HEK293 (cell line): ENCODE data around the gene IFNLR1.

Experiments
- AEBP2 ChIP-seq: fragments of 450-650 bp; formaldehyde crosslinking; IDR thresholded peaks from 2 replicates; pipeline ENCODE4 v1.5.1; 2016; ENCODE audit warnings: missing biosample characterization, missing genetic modification characterization, borderline replicate concordance
- HIC1 ChIP-seq: fragments of 450-650 bp; formaldehyde crosslinking; IDR thresholded peaks from 2 replicates; pipeline ENCODE4 v1.5.1; 2016; ENCODE audit warnings: missing biosample characterization, missing genetic modification characterization
- HOXC10 ChIP-seq: sonication (generic); formaldehyde crosslinking; IDR thresholded peaks from 2 replicates; pipeline ENCODE4 v1.8.1; 2023; ENCODE audit warnings: mild to moderate bottlenecking, missing genetic modification reagents
- HOXD13 ChIP-seq: sonication (generic); formaldehyde crosslinking; IDR thresholded peaks from 2 replicates; pipeline ENCODE4 v1.8.0; 2022; ENCODE audit warnings: missing genetic modification reagents, borderline replicate concordance
- KLF17 ChIP-seq: fragments of 450-650 bp; formaldehyde crosslinking; IDR thresholded peaks from 2 replicates; pipeline ENCODE4 v1.5.1; 2016; ENCODE audit warnings: missing biosample characterization, missing genetic modification characterization
- KLF7 ChIP-seq: fragments of 450-650 bp; formaldehyde crosslinking; IDR thresholded peaks from 2 replicates; pipeline ENCODE4 v1.5.1; 2016; ENCODE audit warnings: missing biosample characterization, missing genetic modification characterization, borderline replicate concordance
- MYNN ChIP-seq: fragments of 450-650 bp; formaldehyde crosslinking; IDR thresholded peaks from 2 replicates; pipeline ENCODE4 v1.5.1; 2016; ENCODE audit warnings: missing biosample characterization, missing genetic modification characterization, borderline replicate concordance
- SP2 ChIP-seq: fragments of 450-650 bp; formaldehyde crosslinking; IDR thresholded peaks from 2 replicates; pipeline ENCODE4 v1.5.1; 2016; ENCODE audit warnings: missing biosample characterization, missing genetic modification characterization
- SP7 ChIP-seq: fragments of 450-650 bp; formaldehyde crosslinking; IDR thresholded peaks from 2 replicates; pipeline ENCODE4 v1.5.1; 2016; ENCODE audit warnings: missing biosample characterization, missing genetic modification characterization
- YY2 ChIP-seq: fragments of 450-650 bp; formaldehyde crosslinking; IDR thresholded peaks from 2 replicates; pipeline ENCODE4 v1.5.1; 2016; ENCODE audit warnings: missing biosample characterization, missing genetic modification characterization
- ZBTB17 ChIP-seq: fragments of 450-650 bp; formaldehyde crosslinking; IDR thresholded peaks from 2 replicates; pipeline ENCODE4 v1.5.1; 2016; ENCODE audit warnings: missing biosample characterization, missing genetic modification characterization
- ZBTB48 ChIP-seq: fragments of 450-650 bp; formaldehyde crosslinking; IDR thresholded peaks from 2 replicates; pipeline ENCODE4 v1.5.1; 2016; ENCODE audit warnings: missing biosample characterization, missing genetic modification characterization
- ZEB2 ChIP-seq: fragments of 450-650 bp; formaldehyde crosslinking; IDR thresholded peaks from 2 replicates; pipeline ENCODE4 v1.5.1; 2016; ENCODE audit warnings: missing biosample characterization, missing genetic modification characterization
- ZNF112 ChIP-seq: fragments of 450-650 bp; formaldehyde crosslinking; IDR thresholded peaks from 2 replicates; pipeline ENCODE4 v1.5.0; 2017; ENCODE audit warnings: missing biosample characterization, missing genetic modification characterization
- ZNF121 ChIP-seq: fragments of 450-650 bp; formaldehyde crosslinking; IDR thresholded peaks from 2 replicates; pipeline ENCODE4 v1.5.1; 2016; ENCODE audit warnings: missing biosample characterization, missing genetic modification characterization
- ZNF138 ChIP-seq: fragments of 450-650 bp; formaldehyde crosslinking; IDR thresholded peaks from 2 replicates; pipeline ENCODE4 v1.5.1; 2016; ENCODE audit warnings: missing biosample characterization, missing genetic modification characterization, borderline replicate concordance
- ZNF174 ChIP-seq: fragments of 450-650 bp; formaldehyde crosslinking; IDR thresholded peaks from 2 replicates; pipeline ENCODE4 v1.5.0; 2017; ENCODE audit warnings: missing biosample characterization, mild to moderate bottlenecking, missing genetic modification characterization
- ZNF19 ChIP-seq: fragments of 450-650 bp; formaldehyde crosslinking; IDR thresholded peaks from 2 replicates; pipeline ENCODE4; 2016; ENCODE audit warnings: missing biosample characterization, missing genetic modification characterization, low read depth
- ZNF2 ChIP-seq: fragments of 450-650 bp; formaldehyde crosslinking; IDR thresholded peaks from 2 replicates; pipeline ENCODE4 v1.5.1; 2016; ENCODE audit warnings: missing biosample characterization, missing genetic modification characterization
- ZNF211 ChIP-seq: fragments of 450-650 bp; formaldehyde crosslinking; IDR thresholded peaks from 2 replicates; pipeline ENCODE4 v1.5.1; 2016; ENCODE audit warnings: low read depth, missing biosample characterization, missing genetic modification characterization
- ZNF223 ChIP-seq: fragments of 450-650 bp; formaldehyde crosslinking; IDR thresholded peaks from 2 replicates; pipeline ENCODE4 v1.5.1; 2016; ENCODE audit warnings: missing biosample characterization, missing genetic modification characterization
- ZNF239 ChIP-seq: fragments of 450-650 bp; formaldehyde crosslinking; IDR thresholded peaks from 2 replicates; pipeline ENCODE4 v1.5.1; 2016; ENCODE audit warnings: missing biosample characterization, missing genetic modification characterization
- ZNF26 ChIP-seq: fragments of 450-650 bp; formaldehyde crosslinking; IDR thresholded peaks from 2 replicates; pipeline ENCODE4 v1.5.1; 2016; ENCODE audit warnings: missing biosample characterization, missing genetic modification characterization
- ZNF311 ChIP-seq: fragments of 450-650 bp; formaldehyde crosslinking; IDR thresholded peaks from 2 replicates; pipeline ENCODE4 v1.5.1; 2017; ENCODE audit warnings: missing biosample characterization, missing genetic modification characterization, borderline replicate concordance
- ZNF37A ChIP-seq: fragments of 450-650 bp; IDR thresholded peaks from 2 replicates; pipeline ENCODE4 v1.5.1; 2018; ENCODE audit warnings: missing biosample characterization, missing genetic modification characterization
- ZNF404 ChIP-seq: fragments of 450-650 bp; formaldehyde crosslinking; IDR thresholded peaks from 2 replicates; pipeline ENCODE4 v1.5.1; 2017; ENCODE audit warnings: missing biosample characterization, missing genetic modification characterization
- ZNF433 ChIP-seq: fragments of 450-650 bp; formaldehyde crosslinking; IDR thresholded peaks from 2 replicates; pipeline ENCODE4 v1.5.1; 2016; ENCODE audit warnings: missing biosample characterization, missing genetic modification characterization, low read depth
- ZNF48 ChIP-seq: fragments of 450-650 bp; formaldehyde crosslinking; IDR thresholded peaks from 2 replicates; pipeline ENCODE4 v1.5.1; 2016; ENCODE audit warnings: missing biosample characterization, missing genetic modification characterization
- ZNF561 ChIP-seq: fragments of 450-650 bp; IDR thresholded peaks from 2 replicates; pipeline ENCODE4 v1.5.1; 2018; ENCODE audit warnings: missing biosample characterization, missing genetic modification characterization, borderline replicate concordance
- ZNF585B ChIP-seq: fragments of 450-650 bp; formaldehyde crosslinking; IDR thresholded peaks from 2 replicates; pipeline ENCODE4 v1.5.1; 2016; ENCODE audit warnings: missing biosample characterization, missing genetic modification characterization
- ZNF658 ChIP-seq: fragments of 450-650 bp; formaldehyde crosslinking; IDR thresholded peaks from 2 replicates; pipeline ENCODE4; 2016; ENCODE audit warnings: missing biosample characterization, missing genetic modification characterization
- ZNF660 ChIP-seq: fragments of 450-650 bp; IDR thresholded peaks from 2 replicates; pipeline ENCODE4 v1.5.1; 2018; ENCODE audit warnings: missing biosample characterization, mild to moderate bottlenecking, missing genetic modification characterization
- ZNF664 ChIP-seq: fragments of 450-650 bp; formaldehyde crosslinking; IDR thresholded peaks from 2 replicates; pipeline ENCODE4 v1.5.1; 2016; ENCODE audit warnings: missing biosample characterization, missing genetic modification characterization
- ZNF692 ChIP-seq: fragments of 450-650 bp; formaldehyde crosslinking; IDR thresholded peaks from 2 replicates; pipeline ENCODE4 v1.5.1; 2016; ENCODE audit warnings: missing biosample characterization, missing genetic modification characterization
- ZNF785 ChIP-seq: fragments of 450-650 bp; formaldehyde crosslinking; IDR thresholded peaks from 2 replicates; pipeline ENCODE4 v1.5.1; 2016; ENCODE audit warnings: missing biosample characterization, missing genetic modification characterization
- ZNF843 ChIP-seq: fragments of 450-650 bp; formaldehyde crosslinking; IDR thresholded peaks from 2 replicates; pipeline ENCODE4 v1.5.1; 2016; ENCODE audit warnings: missing biosample characterization, missing genetic modification characterization

Gene IFNLR1

GRCh38 chr1:24199291-24199900 lies 12.3 kb upstream of the IFNLR1 start (continued):
- TF ChIP-seq ZNF843 (tag by site-specific recombination) (no peak), ZNF660 (tag by site-specific recombination) (peak; percentile 74; the same call in 1 of the 2 replicates), HOXD13 (CRISPR knock-in tag) (no peak), ZNF138 (no peak), AEBP2 (no peak), ZNF404 (no peak), ZBTB48 (tag by site-specific recombination) (no peak), ZNF2 (tag by site-specific recombination) (peak; percentile 65; the same call in 1 of the 2 replicates), KLF17 (tag by site-specific recombination) (no peak), ZNF19 (tag by site-specific recombination) (no peak), KLF7 (no peak), SP2 (tag by site-specific recombination) (no peak), ZNF664 (tag by site-specific recombination) (no peak), ZNF561 (tag by site-specific recombination) (no peak), HIC1 (tag by site-specific recombination) (no peak), ZNF239 (no peak), ZNF48 (tag by site-specific recombination) (no peak), HOXC10 (CRISPR knock-in tag) (no peak), ZNF112 (no peak), ZNF26 (tag by site-specific recombination) (no peak), ZNF692 (peak; percentile 53; the same call in 1 of the 2 replicates), ZNF37A (tag by site-specific recombination) (no peak), ZNF211 (no peak), ZNF223 (tag by site-specific recombination) (no peak), ZNF585B (no peak), ZNF121 (tag by site-specific recombination) (no peak), ZNF785 (tag by site-specific recombination) (no peak), YY2 (no peak), ZNF433 (tag by site-specific recombination) (no peak), ZEB2 (0 out of 2 replicates have a peak, but pooled peaks have one; percentile 40), ZNF658 (no peak), ZBTB17 (tag by site-specific recombination) (no peak), MYNN (no peak), ZNF174 (tag by site-specific recombination) (no peak), SP7 (tag by site-specific recombination) (0 out of 2 replicates have a peak, but pooled peaks have one; percentile 49), ZNF311 (tag by site-specific recombination) (no peak)
